Glutamatergic neuron (in vitro differentiated cells): ENCODE data around the gene STAM. TPM values are rescaled to one million over a fixed set of nuclear protein-coding genes. Genes with fewer than 3 reads are reported as not detected.

Experiments used
- DNase-seq: peaks from one replicate; pipeline ENCODE4 v3.0.0; 2022
- H3K27ac Mint-ChIP-seq: one replicate; pipeline ENCODE4 v1.8.0; 2020; ENCODE audit warnings: mild to moderate bottlenecking, mixed read lengths, inconsistent platforms; ENCODE audit not compliant: unreplicated experiment
- H3K27me3 Mint-ChIP-seq: one replicate; pipeline ENCODE4 v1.8.0; 2020; ENCODE audit warnings: mild to moderate bottlenecking, moderate library complexity, mixed read lengths, inconsistent platforms; ENCODE audit not compliant: unreplicated experiment
- H3K36me3 Mint-ChIP-seq: one replicate; pipeline ENCODE4 v1.8.0; 2020; ENCODE audit warnings: mild to moderate bottlenecking, mixed read lengths, inconsistent platforms; ENCODE audit not compliant: unreplicated experiment
- H3K4me1 Mint-ChIP-seq: one replicate; pipeline ENCODE4 v1.8.0; 2020; ENCODE audit warnings: mild to moderate bottlenecking, low read depth, mixed read lengths, inconsistent platforms; ENCODE audit not compliant: unreplicated experiment
- H3K4me3 Mint-ChIP-seq: one replicate; pipeline ENCODE4 v1.8.0; 2020; ENCODE audit warnings: mild to moderate bottlenecking, mixed read lengths, inconsistent platforms; ENCODE audit not compliant: unreplicated experiment
- H3K9me3 Mint-ChIP-seq: one replicate; pipeline ENCODE4 v1.8.0; 2020; ENCODE audit warnings: mild to moderate bottlenecking, moderate library complexity, mixed read lengths, inconsistent platforms; ENCODE audit not compliant: unreplicated experiment
- CTCF ChIP-seq: fragments of 200-600 bp; sonication (generic); IDR thresholded peaks from one replicate; pipeline ENCODE4 v1.5.0; 2021; ENCODE audit not compliant: partially characterized antibody, unreplicated experiment
- total RNA-seq: library from RNA; stranded (reverse); fragmentation: NEBNext Ultra II Directional; extraction: Animal tissue kit (Norgen Biotek cat#: 25700); gene quantifications from one replicate; pipeline ENCODE4 v1.2.1, GENCODE V29; 2021; ENCODE audit not compliant: unreplicated experiment

STAM gene
- total RNA-seq, 1 donor from 2014 or later, result 81.0 TPM

GRCh38 chr10:17708821-17709220 lies 64.9 kb downstream of the STAM start:
- Mint-ChIP-seq H3K27me3 (peaks cover 2% of the 10 kb centered on the region), H3K27ac (no peak overlapping the region), H3K36me3 (no peaks in the 10 kb centered on the region), H3K4me1 (peaks cover 10% of the 10 kb centered on the region), H3K4me3 (no peak overlapping the region), H3K9me3 (peaks cover 2% of the 10 kb centered on the region)
- TF ChIP-seq CTCF, result no peak
- no peak for DNase-seq

- TF ChIP-seq CTCF, result no peak
- no peak for DNase-seq
- peaks cover 2% of the 10 kb centered on the region for H3K9me3 Mint-ChIP-seq
- H3K36me3 Mint-ChIP-seq, result no peaks in the 10 kb centered on the region
- H3K27me3 Mint-ChIP-seq, result peaks cover 2% of the 10 kb centered on the region
- peaks cover 15% of the 10 kb centered on the region for H3K4me1 Mint-ChIP-seq
- no peak overlapping the region for H3K27ac Mint-ChIP-seq
- H3K4me3 Mint-ChIP-seq, result no peak overlapping the region
Observed at GRCh38 chr10:17709492-17709891, 65.5 kb downstream of the STAM start.

GRCh38 chr10:17710181-17710580 lies 66.2 kb downstream of the STAM start:
- peaks cover 2% of the 10 kb centered on the region for H3K27me3 Mint-ChIP-seq
- H3K9me3 Mint-ChIP-seq, result peaks cover 2% of the 10 kb centered on the region
- no peak overlapping the region for H3K27ac Mint-ChIP-seq
- no peaks in the 10 kb centered on the region for H3K36me3 Mint-ChIP-seq
- no peak for TF ChIP-seq CTCF
- peaks cover 15% of the 10 kb centered on the region for H3K4me1 Mint-ChIP-seq
- no peak for DNase-seq
- no peak overlapping the region for H3K4me3 Mint-ChIP-seq

- Mint-ChIP-seq H3K27ac (no peak overlapping the region), H3K27me3 (peaks cover 2% of the 10 kb centered on the region), H3K4me3 (no peak overlapping the region), H3K36me3 (no peaks in the 10 kb centered on the region), H3K4me1 (peaks cover 15% of the 10 kb centered on the region), H3K9me3 (peaks cover 2% of the 10 kb centered on the region)
- no peak for DNase-seq
- no peak for TF ChIP-seq CTCF
Observed at GRCh38 chr10:17712053-17712452, 68.1 kb downstream of the STAM start.

- H3K4me3 Mint-ChIP-seq, result peak overlapping the region; percentile 93
- DNase-seq, result peak; percentile 57
Observed at GRCh38 chr10:17712717-17713471, 68.9 kb downstream of the STAM start.

More at GRCh38 chr10:17712717-17713471, 68.9 kb downstream of the STAM start:
- peaks cover 5% of the 10 kb centered on the region for H3K36me3 Mint-ChIP-seq
- H3K27me3 Mint-ChIP-seq, result peaks cover 2% of the 10 kb centered on the region
- H3K9me3 Mint-ChIP-seq, result peaks cover 2% of the 10 kb centered on the region
- H3K27ac Mint-ChIP-seq, result peak overlapping the region; percentile 94
- no peak for TF ChIP-seq CTCF
- peaks cover 15% of the 10 kb centered on the region for H3K4me1 Mint-ChIP-seq
